ENCODE measurements around the gene THRA. TPM values are rescaled to one million over a fixed set of nuclear protein-coding genes. Genes with fewer than 3 reads are reported as not detected.

The THRA gene
- total RNA-seq, 1 donor from 2014 or later, result 5.4 TPM

DNA sequence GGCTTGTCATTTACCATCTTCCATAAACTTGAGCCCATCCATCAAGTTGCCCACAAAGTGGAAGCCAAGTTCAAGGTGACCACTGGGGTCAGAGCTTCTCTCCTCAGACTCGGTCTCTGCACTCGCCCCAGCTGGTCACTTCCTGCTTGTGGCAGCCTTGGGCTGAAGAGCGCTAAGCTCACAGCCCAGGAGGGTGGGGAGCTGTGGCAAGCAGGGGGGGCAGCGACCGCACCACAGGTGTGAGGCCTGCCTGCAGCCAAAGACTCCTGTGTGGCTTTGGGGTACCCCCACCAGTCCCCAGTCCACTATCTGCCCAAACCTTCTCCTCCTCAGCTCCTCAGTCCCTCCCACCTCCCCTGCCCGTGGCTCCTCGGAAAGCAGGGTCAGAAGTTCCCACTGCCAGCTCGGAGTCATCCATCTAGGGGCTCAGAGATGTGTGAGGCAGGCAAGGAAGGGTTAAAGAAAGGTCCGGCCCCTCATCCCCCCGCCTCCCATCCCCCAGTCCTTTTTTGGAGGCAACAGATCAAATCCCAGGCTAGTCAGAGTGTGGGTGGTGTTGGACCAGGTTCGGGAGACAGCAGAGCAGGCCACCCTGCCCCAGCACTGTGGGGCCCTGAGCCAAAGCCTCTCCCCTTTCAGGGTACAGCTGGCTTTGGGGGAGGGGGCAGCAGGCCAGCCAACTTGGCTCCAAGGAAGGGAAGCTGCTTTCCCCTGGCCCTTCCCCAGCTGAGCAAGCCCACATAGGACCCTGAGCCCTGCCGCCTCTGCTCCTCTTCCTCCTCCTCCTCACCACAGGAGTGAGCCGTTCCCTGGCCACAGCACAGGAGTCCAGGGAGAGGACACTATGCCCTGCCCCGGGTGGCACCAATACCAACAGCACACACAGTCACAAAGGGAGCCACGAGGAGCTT, 44.3 kb upstream of the THRA start:
- TF ChIP-seq, protein P1, sequence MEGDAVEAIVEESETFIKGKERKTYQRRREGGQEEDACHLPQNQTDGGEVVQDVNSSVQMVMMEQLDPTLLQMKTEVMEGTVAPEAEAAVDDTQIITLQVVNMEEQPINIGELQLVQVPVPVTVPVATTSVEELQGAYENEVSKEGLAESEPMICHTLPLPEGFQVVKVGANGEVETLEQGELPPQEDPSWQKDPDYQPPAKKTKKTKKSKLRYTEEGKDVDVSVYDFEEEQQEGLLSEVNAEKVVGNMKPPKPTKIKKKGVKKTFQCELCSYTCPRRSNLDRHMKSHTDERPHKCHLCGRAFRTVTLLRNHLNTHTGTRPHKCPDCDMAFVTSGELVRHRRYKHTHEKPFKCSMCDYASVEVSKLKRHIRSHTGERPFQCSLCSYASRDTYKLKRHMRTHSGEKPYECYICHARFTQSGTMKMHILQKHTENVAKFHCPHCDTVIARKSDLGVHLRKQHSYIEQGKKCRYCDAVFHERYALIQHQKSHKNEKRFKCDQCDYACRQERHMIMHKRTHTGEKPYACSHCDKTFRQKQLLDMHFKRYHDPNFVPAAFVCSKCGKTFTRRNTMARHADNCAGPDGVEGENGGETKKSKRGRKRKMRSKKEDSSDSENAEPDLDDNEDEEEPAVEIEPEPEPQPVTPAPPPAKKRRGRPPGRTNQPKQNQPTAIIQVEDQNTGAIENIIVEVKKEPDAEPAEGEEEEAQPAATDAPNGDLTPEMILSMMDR (conservative IDR thresholded peaks at IDR 0.05; ENCODE audit: low read depth, low read length), result no peak
- no peak for DNase-seq (ENCODE audit: low read depth)
- H3K4me3 ChIP-seq (ENCODE audit: low read depth, low read length), result no peak overlapping the region

DNA sequence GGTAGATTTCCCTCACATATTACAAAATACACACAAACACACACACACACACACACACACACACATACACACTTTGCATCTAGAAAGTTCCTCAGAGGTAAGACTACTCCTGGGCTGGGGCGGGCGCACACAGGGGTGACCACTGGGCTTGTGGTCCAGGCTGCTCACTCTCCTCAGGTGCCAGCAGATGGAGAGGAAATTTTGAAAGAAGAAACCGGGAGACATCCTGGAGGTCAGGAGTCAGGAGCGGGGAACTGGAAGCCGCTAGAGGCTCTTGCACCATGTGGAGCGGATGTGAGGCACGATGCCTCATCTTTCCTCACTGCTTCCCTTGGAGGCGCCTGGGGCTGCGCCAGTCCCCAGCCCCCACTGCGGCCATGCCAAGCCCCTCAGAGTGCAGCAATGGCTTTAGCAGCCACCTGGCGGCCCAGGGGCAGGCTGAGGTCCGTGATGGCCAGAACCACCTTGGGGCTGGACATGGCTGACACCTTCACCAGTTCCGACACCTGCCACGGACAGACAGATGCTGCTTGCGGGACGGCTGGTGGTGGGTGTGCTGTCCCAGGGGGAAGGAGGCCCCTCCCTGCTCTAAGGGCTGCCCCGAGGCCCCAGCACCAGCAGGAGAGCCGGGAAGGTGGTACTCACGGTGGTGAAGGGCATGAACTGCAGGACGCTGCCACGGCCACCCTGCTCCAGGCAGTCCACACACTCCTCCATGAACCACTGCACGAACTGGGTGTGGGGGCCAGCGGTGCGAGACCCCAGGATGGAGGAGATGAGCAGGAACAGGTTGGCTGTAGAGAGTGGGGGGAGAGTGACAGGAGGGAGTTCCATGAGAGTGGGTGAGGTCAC, 43.4 kb upstream of the THRA start:
- TF ChIP-seq, protein P1 (conservative IDR thresholded peaks at IDR 0.05; ENCODE audit: low read depth, low read length), result no peak
- H3K4me3 ChIP-seq (ENCODE audit: low read depth, low read length), result no peak overlapping the region
- DNase-seq (ENCODE audit: low read depth), result no peak

DNA sequence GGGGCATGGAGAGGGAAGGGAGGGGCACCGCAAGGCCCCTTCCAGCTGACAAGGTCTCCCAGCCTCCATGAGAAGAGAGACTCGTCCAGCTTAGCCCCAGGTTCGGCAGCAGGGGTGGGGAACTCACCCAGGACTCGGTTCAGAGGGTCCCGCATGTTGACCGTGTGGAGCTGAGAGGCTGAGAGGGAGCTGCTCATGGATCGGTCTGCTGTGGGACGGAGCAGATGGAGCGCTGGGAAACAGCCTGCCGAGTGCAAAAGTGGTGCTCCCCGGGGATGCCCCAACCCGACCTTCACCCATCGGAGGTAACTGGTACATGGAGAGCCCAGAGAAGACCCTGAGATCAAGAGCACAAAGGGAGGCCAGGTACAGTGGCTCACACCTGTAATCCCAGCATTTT, 42.6 kb upstream of the THRA start:
- DNase-seq (ENCODE audit: low read depth), result no peak
- TF ChIP-seq, protein P1 (conservative IDR thresholded peaks at IDR 0.05; ENCODE audit: low read depth, low read length), result no peak

DNA sequence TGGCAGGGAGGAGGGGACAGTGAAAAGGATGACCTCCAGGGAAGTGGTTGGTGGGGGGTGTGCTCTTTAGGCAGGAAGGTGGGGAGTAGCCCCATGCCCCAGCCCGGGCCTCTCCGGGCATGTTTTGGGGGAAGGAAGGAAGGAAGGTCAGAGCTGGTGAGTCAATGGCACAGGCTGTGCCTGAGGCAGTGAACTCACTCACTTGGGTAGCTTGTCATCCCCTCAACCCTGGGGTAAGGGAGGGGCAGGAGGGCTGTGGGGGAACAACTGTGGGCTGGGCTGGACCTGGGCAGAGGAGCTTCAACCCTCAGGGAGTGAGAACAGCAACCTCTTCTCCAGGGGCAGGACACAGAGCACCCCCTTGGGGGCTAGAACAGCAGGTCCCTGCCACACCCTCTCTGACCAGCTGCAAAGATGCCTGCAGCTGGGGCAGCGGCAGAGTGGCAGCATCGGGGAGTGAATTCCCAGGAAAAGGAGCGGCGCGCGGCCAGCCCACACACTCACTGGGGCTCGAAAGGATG, 41.3 kb upstream of the THRA start:
- H3K4me3 ChIP-seq (ENCODE audit: low read depth, low read length), result no peak overlapping the region
- no peak for DNase-seq (ENCODE audit: low read depth)
- TF ChIP-seq, protein P1 (conservative IDR thresholded peaks at IDR 0.05; ENCODE audit: low read depth, low read length), result no peak

More for the DNA sequence above, 42.6 kb upstream of the THRA start:
- H3K4me3 ChIP-seq (ENCODE audit: low read depth, low read length), result no peak overlapping the region

DNA sequence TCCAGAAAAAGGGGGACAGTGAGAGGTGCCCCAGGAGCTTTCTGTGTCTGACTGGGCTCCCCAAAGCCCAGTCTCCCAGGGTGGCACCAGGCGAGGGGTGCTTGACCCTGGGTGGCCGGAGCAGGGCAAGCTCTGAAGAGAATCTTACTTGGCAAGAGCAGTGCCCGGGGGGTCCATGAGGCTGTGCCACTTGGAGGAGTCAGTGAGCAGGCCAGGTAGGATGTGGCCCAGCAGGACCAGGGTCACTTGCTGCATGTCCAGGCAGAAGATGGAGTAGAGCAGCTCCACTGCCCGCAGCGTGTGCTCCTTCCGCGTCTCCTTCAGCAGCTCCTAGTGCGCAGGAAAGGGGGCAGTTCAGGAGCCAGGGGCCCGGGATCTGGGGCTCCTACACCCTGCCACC, 40.3 kb upstream of the THRA start:
- TF ChIP-seq, protein P1 (conservative IDR thresholded peaks at IDR 0.05; ENCODE audit: low read depth, low read length), result no peak
- no peak for DNase-seq (ENCODE audit: low read depth)
- H3K4me3 ChIP-seq (ENCODE audit: low read depth, low read length), result no peak overlapping the region

DNA sequence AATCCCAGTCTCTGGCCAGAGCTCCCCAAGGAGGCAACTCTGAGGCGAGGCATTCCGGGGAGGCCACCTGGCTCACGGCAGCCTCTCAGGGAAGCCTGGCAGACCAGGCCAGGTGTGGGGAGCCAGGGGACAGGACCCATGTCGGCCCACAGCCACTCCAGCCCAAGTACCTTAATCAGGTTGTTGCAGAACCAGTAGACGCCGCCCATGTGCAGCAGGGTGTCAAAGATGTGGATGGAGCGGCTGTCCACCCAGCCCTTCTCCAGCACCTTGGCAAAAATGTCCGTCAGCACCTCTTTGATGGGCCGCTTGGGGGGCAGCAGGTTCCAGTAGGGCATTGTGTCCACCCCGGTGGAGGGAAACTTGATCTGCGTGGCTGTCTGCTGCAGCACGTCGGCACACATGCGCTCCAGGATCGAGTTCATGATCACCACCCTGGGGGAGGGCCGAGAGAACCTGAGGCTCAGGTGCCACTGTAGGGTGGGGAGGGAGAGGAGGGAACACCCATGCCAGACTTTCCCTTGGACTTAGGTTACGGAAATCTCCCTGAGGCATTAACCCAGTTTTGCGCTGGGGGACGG, 39.7 kb upstream of the THRA start:
- no peak for DNase-seq (ENCODE audit: low read depth)
- no peak overlapping the region for H3K4me3 ChIP-seq (ENCODE audit: low read depth, low read length)
- TF ChIP-seq, protein P1 (conservative IDR thresholded peaks at IDR 0.05; ENCODE audit: low read depth, low read length), result no peak
